ENCODE results near the gene IKBKG. TPM values are rescaled to one million over a fixed set of nuclear protein-coding genes. Genes with fewer than 3 reads are reported as not detected.
"Not testable (repeated sequence)": the region's sequence is repeated elsewhere in the genome, so short reads cannot be mapped to it uniquely, and the experiment has no call there.

IKBKG gene
- polyA plus RNA-seq, 1 donor (not counting 4 experiments of a cell fraction or from before 2014, with no cell fraction given): 15.1 TPM

DNA sequence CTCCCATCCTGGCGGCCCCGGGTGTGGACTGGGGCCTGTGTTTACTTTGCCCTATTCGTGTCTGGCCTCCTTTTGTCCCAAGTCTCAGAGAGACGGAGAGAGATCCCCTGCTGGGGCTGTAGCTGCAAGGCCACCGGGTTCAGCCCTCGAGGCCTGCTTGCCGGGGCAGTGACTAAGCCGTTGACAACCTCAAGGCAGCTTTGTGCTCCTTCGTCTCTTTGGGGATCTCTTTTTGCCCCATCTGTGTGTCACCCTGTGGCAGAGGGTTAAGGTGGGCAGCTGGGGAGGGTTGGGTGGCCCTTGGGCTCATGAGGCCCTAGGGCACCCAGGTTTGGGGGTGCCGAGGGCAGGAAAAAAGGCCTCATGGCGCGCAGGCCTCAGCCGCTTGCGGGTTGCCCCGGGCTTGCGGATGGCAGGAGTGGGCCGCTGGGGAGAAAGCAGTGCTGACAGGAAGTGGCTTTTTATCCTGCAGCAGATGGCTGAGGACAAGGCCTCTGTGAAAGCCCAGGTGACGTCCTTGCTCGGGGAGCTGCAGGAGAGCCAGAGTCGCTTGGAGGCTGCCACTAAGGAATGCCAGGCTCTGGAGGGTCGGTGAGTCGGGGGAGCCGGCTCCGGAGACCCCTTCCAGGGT is 10.8 kb downstream of the IKBKG start:
- H4K20me1 ChIP-seq (ENCODE audit: control insufficient read depth, extremely low read depth, insufficient read depth, low read length); H3K9me3 ChIP-seq (ENCODE audit: control insufficient read depth, low read depth, low read length); H3K27ac ChIP-seq (ENCODE audit: control insufficient read depth, insufficient read depth, low read length); dilution Hi-C loops (cut with MboI; ENCODE audit: extremely low pct_ligation_motif_present, low sequenced_read_pairs); H3K27me3 ChIP-seq (ENCODE audit: control insufficient read depth, extremely low read depth, insufficient read depth, low read length); H3K4me1 ChIP-seq (ENCODE audit: control insufficient read depth, extremely low read depth, insufficient read depth, low read length); FAIRE-seq; DNase-seq (ENCODE audit: low read depth, low spot score); H3K36me3 ChIP-seq (ENCODE audit: control insufficient read depth in 2 of 2, extremely low read depth in 1 of 2, insufficient read depth in 2 of 2, low read length in 2 of 2); H3K9me1 ChIP-seq (ENCODE audit: control insufficient read depth, extremely low read depth, insufficient read depth, low read length); H2AFZ ChIP-seq (ENCODE audit: control insufficient read depth, low read length); H3K4me2 ChIP-seq (ENCODE audit: control insufficient read depth, extremely low read depth, insufficient read depth, low read depth, low read length); H3K9ac ChIP-seq (ENCODE audit: control insufficient read depth, extremely low read depth, insufficient read depth, low read length); H3K4me3 ChIP-seq (ENCODE audit: control insufficient read depth in 2 of 3, extremely low read depth in 1 of 3, insufficient read depth in 2 of 3, low read depth in 1 of 3, low read length in 3 of 3): not testable (repeated sequence)
- H3K79me2 ChIP-seq (ENCODE audit: control insufficient read depth, insufficient read depth, low read length): peaks cover 13% of the 10 kb centered on the region

DNA sequence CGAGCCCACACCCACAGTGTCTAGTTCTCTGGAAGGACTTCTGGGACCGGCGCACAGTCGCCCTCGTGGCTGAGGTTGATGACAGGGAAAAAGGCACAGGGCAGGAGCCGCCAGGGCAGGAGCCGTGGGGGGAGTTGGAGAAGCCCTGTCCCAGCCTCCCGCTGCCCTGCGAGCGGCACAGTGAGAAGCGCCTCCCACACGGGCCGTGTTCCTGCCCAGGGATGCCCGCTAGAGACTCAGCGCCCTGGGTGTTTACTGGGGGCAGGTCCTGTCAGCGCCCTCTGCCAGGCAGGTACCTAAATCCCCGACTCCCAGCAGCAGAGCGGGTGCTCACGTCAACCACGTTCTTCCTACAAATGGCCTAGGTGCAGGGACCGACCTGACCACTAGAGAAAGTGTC is 11.5 kb downstream of the IKBKG start:
- H2AFZ ChIP-seq (ENCODE audit: control insufficient read depth, low read length); H3K79me2 ChIP-seq (ENCODE audit: control insufficient read depth, insufficient read depth, low read length); H4K20me1 ChIP-seq (ENCODE audit: control insufficient read depth, extremely low read depth, insufficient read depth, low read length); H3K27ac ChIP-seq (ENCODE audit: control insufficient read depth, insufficient read depth, low read length); H3K4me1 ChIP-seq (ENCODE audit: control insufficient read depth, extremely low read depth, insufficient read depth, low read length); H3K4me2 ChIP-seq (ENCODE audit: control insufficient read depth, extremely low read depth, insufficient read depth, low read depth, low read length); H3K4me3 ChIP-seq (ENCODE audit: control insufficient read depth in 2 of 3, extremely low read depth in 1 of 3, insufficient read depth in 2 of 3, low read depth in 1 of 3, low read length in 3 of 3); H3K9me3 ChIP-seq (ENCODE audit: control insufficient read depth, low read depth, low read length); H3K36me3 ChIP-seq (ENCODE audit: control insufficient read depth in 2 of 2, extremely low read depth in 1 of 2, insufficient read depth in 2 of 2, low read length in 2 of 2); dilution Hi-C loops (cut with MboI; ENCODE audit: extremely low pct_ligation_motif_present, low sequenced_read_pairs); FAIRE-seq; H3K27me3 ChIP-seq (ENCODE audit: control insufficient read depth, extremely low read depth, insufficient read depth, low read length); H3K9ac ChIP-seq (ENCODE audit: control insufficient read depth, extremely low read depth, insufficient read depth, low read length); H3K9me1 ChIP-seq (ENCODE audit: control insufficient read depth, extremely low read depth, insufficient read depth, low read length); DNase-seq (ENCODE audit: low read depth, low spot score): not testable (repeated sequence)

DNA sequence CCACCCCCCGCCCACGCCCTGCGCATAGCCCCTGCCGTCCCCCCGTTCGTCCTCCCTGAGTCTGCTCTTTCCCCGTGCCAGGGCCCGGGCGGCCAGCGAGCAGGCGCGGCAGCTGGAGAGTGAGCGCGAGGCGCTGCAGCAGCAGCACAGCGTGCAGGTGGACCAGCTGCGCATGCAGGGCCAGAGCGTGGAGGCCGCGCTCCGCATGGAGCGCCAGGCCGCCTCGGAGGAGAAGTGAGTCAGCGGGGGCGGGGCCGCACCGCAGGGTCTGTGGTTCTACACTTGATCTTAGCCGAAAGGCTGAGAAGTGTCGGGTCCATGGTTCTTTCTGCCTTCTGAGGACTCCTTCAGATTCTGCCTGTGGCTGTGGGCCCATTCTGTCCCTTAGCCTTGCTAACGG is 12.9 kb downstream of the IKBKG start:
- DNase-seq (ENCODE audit: low read depth, low spot score); H3K79me2 ChIP-seq (ENCODE audit: control insufficient read depth, insufficient read depth, low read length); H3K9me3 ChIP-seq (ENCODE audit: control insufficient read depth, low read depth, low read length); H3K4me3 ChIP-seq (ENCODE audit: control insufficient read depth in 2 of 3, extremely low read depth in 1 of 3, insufficient read depth in 2 of 3, low read depth in 1 of 3, low read length in 3 of 3); H3K9ac ChIP-seq (ENCODE audit: control insufficient read depth, extremely low read depth, insufficient read depth, low read length); H3K9me1 ChIP-seq (ENCODE audit: control insufficient read depth, extremely low read depth, insufficient read depth, low read length); dilution Hi-C loops (cut with MboI; ENCODE audit: extremely low pct_ligation_motif_present, low sequenced_read_pairs); H2AFZ ChIP-seq (ENCODE audit: control insufficient read depth, low read length); FAIRE-seq; H3K4me1 ChIP-seq (ENCODE audit: control insufficient read depth, extremely low read depth, insufficient read depth, low read length); H3K27ac ChIP-seq (ENCODE audit: control insufficient read depth, insufficient read depth, low read length); H3K4me2 ChIP-seq (ENCODE audit: control insufficient read depth, extremely low read depth, insufficient read depth, low read depth, low read length); H3K27me3 ChIP-seq (ENCODE audit: control insufficient read depth, extremely low read depth, insufficient read depth, low read length); H3K36me3 ChIP-seq (ENCODE audit: control insufficient read depth in 2 of 2, extremely low read depth in 1 of 2, insufficient read depth in 2 of 2, low read length in 2 of 2); H4K20me1 ChIP-seq (ENCODE audit: control insufficient read depth, extremely low read depth, insufficient read depth, low read length): not testable (repeated sequence)

GRCh38 chrX:154562295-154562694 is 14.9 kb downstream of the IKBKG start:
- H3K9me3 ChIP-seq (ENCODE audit: control insufficient read depth, low read depth, low read length); H3K27me3 ChIP-seq (ENCODE audit: control insufficient read depth, extremely low read depth, insufficient read depth, low read length); H4K20me1 ChIP-seq (ENCODE audit: control insufficient read depth, extremely low read depth, insufficient read depth, low read length); H3K27ac ChIP-seq (ENCODE audit: control insufficient read depth, insufficient read depth, low read length); DNase-seq (ENCODE audit: low read depth, low spot score); H3K9me1 ChIP-seq (ENCODE audit: control insufficient read depth, extremely low read depth, insufficient read depth, low read length); H3K4me3 ChIP-seq (ENCODE audit: control insufficient read depth in 2 of 3, extremely low read depth in 1 of 3, insufficient read depth in 2 of 3, low read depth in 1 of 3, low read length in 3 of 3); H3K9ac ChIP-seq (ENCODE audit: control insufficient read depth, extremely low read depth, insufficient read depth, low read length); H3K4me1 ChIP-seq (ENCODE audit: control insufficient read depth, extremely low read depth, insufficient read depth, low read length); H2AFZ ChIP-seq (ENCODE audit: control insufficient read depth, low read length); FAIRE-seq; dilution Hi-C loops (cut with MboI; ENCODE audit: extremely low pct_ligation_motif_present, low sequenced_read_pairs); H3K79me2 ChIP-seq (ENCODE audit: control insufficient read depth, insufficient read depth, low read length); H3K4me2 ChIP-seq (ENCODE audit: control insufficient read depth, extremely low read depth, insufficient read depth, low read depth, low read length); H3K36me3 ChIP-seq (ENCODE audit: control insufficient read depth in 2 of 2, extremely low read depth in 1 of 2, insufficient read depth in 2 of 2, low read length in 2 of 2): not testable (repeated sequence)

- H2AFZ ChIP-seq (ENCODE audit: control insufficient read depth, low read length); H3K9me1 ChIP-seq (ENCODE audit: control insufficient read depth, extremely low read depth, insufficient read depth, low read length); H3K9me3 ChIP-seq (ENCODE audit: control insufficient read depth, low read depth, low read length); FAIRE-seq; H3K4me2 ChIP-seq (ENCODE audit: control insufficient read depth, extremely low read depth, insufficient read depth, low read depth, low read length); DNase-seq (ENCODE audit: low read depth, low spot score); H4K20me1 ChIP-seq (ENCODE audit: control insufficient read depth, extremely low read depth, insufficient read depth, low read length); H3K4me1 ChIP-seq (ENCODE audit: control insufficient read depth, extremely low read depth, insufficient read depth, low read length); dilution Hi-C loops (cut with MboI; ENCODE audit: extremely low pct_ligation_motif_present, low sequenced_read_pairs); H3K4me3 ChIP-seq (ENCODE audit: control insufficient read depth in 2 of 3, extremely low read depth in 1 of 3, insufficient read depth in 2 of 3, low read depth in 1 of 3, low read length in 3 of 3); H3K27me3 ChIP-seq (ENCODE audit: control insufficient read depth, extremely low read depth, insufficient read depth, low read length); H3K9ac ChIP-seq (ENCODE audit: control insufficient read depth, extremely low read depth, insufficient read depth, low read length); H3K79me2 ChIP-seq (ENCODE audit: control insufficient read depth, insufficient read depth, low read length); H3K27ac ChIP-seq (ENCODE audit: control insufficient read depth, insufficient read depth, low read length); H3K36me3 ChIP-seq (ENCODE audit: control insufficient read depth in 2 of 2, extremely low read depth in 1 of 2, insufficient read depth in 2 of 2, low read length in 2 of 2): not testable (repeated sequence)
Observed at GRCh38 chrX:154570361-154570760, 22.9 kb downstream of the IKBKG start.
